Measurements from ENCODE around the gene ITM2A. TPM values are rescaled to one million over a fixed set of nuclear protein-coding genes. Genes with fewer than 3 reads are reported as not detected.

The ITM2A gene
- total and polyA plus RNA-seq, 2 donors (not counting 1 experiment from before 2014, with no cell fraction given): 14.9 to 16.3 TPM

DNA sequence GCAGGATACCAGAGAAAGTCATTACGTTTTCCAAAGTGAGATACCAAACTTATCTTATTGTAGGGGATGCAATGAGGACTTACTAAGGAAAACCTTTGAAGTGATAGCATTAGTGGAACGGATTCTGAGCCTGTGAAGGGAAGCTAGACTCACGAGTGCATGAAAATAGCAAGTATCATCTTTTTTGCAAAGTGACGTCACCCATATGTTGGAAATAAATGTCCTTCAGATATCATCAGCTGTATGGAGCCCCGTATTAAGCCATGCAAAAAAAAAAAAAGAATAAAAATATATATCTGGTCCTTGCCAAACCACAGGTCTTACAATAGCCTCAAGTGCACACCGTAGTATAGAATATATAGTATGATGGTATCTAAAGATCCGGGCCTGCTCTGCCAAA, 46.8 kb upstream of the ITM2A start:
- Mint-ChIP-seq H3K9me3 (ENCODE audit: insufficient read depth) (no peaks in the 10 kb centered on the region), H3K27ac (no peak overlapping the region), H3K4me3 (no peak overlapping the region), H3K4me1 (no peaks in the 10 kb centered on the region), H3K27me3 (no peaks in the 10 kb centered on the region)
- no peak for DNase-seq
- no peak for ATAC-seq (ENCODE audit: low read depth)
- Histone ChIP-seq H3K4me3 (ENCODE audit: control extremely low read depth in 1 of 5, extremely low read depth in 1 of 5, insufficient read depth in 1 of 5, low read depth in 2 of 5, low read length in 4 of 5) (no peak overlapping the region), H3K27me3 (replicated peaks in 1 of 4; ENCODE audit: control extremely low read depth in 1 of 4, control insufficient read depth in 3 of 4, insufficient read depth in 4 of 4, low read length in 3 of 4) (no peaks in the 10 kb centered on the region), H3K4me2 (replicated peaks; ENCODE audit: low read depth, low read length, poor library complexity, severe bottlenecking) (no peak overlapping the region), H3K9me3 (ENCODE audit: control extremely low read depth in 1 of 3, control insufficient read depth in 2 of 3, insufficient read depth in 1 of 3, low read length in 2 of 3) (no peaks in the 10 kb centered on the region), H3K27ac (ENCODE audit: low read length in 2 of 2) (no peak overlapping the region), H4K20me1 (ENCODE audit: control insufficient read depth, insufficient read depth, low read length, poor library complexity, severe bottlenecking) (no peaks in the 10 kb centered on the region), H2AFZ (ENCODE audit: insufficient read depth, low read depth, low read length, poor library complexity, severe bottlenecking) (no peak overlapping the region), H3K79me2 (ENCODE audit: control insufficient read depth, insufficient read depth, low read length) (no peaks in the 10 kb centered on the region), H3K9ac (ENCODE audit: low read length) (no peak overlapping the region), H3K4me1 (ENCODE audit: control insufficient read depth in 2 of 2, insufficient read depth in 2 of 2, low read length in 2 of 2) (no peaks in the 10 kb centered on the region), H3K36me3 (replicated peaks in 1 of 2; ENCODE audit: control extremely low read depth in 1 of 2, control insufficient read depth in 1 of 2, extremely low read depth in 1 of 2, insufficient read depth in 2 of 2, low read length in 1 of 2) (no peaks in the 10 kb centered on the region)
- ChIA-PET CTCF (interaction anchor here (0.8 to 3.7 kb wide), 3 partner anchors 47 to 858 kb away, joined by 3 to 16 read pairs (median 3); partner anchors contain the start of gene ITM2A), POLR2A (no interaction called here)
- TF ChIP-seq EZH2 (IDR thresholded peaks at IDR 0.05; ENCODE audit: borderline replicate concordance, insufficient read depth, low read depth, low read length, poor library complexity, severe bottlenecking) (no peak), CTCF (IDR thresholded peaks at IDR 0.05) (no peak)
- intact Hi-C loops (cut with micrococcal nuclease): loop anchor here (2.0 to 10.0 kb wide), 2 partner anchors 659 to 859 kb away; no protein-coding TSS in a partner anchor
- no CpG with 5 or more reads among the region's 7 CpGs for WGBS (ENCODE audit: insufficient coverage)

- no peaks in the 10 kb centered on the region for H3K4me1 ChIP-seq (ENCODE audit: control insufficient read depth in 2 of 2, insufficient read depth in 2 of 2, low read length in 2 of 2)
- ChIA-PET POLR2A (no interaction called here), CTCF (interaction anchor here (0.8 to 3.7 kb wide), 4 partner anchors 46 to 857 kb away, joined by 3 to 16 read pairs (median 3); partner anchors contain the start of gene ITM2A)
- H3K4me2 ChIP-seq (replicated peaks; ENCODE audit: low read depth, low read length, poor library complexity, severe bottlenecking): peak overlapping the region; percentile 23
- H3K4me3 ChIP-seq (ENCODE audit: control extremely low read depth in 1 of 5, extremely low read depth in 1 of 5, insufficient read depth in 1 of 5, low read depth in 2 of 5, low read length in 4 of 5): no peak overlapping the region
- no peaks in the 10 kb centered on the region for H3K36me3 ChIP-seq (replicated peaks in 1 of 2; ENCODE audit: control extremely low read depth in 1 of 2, control insufficient read depth in 1 of 2, extremely low read depth in 1 of 2, insufficient read depth in 2 of 2, low read length in 1 of 2)
- H3K9me3 ChIP-seq (ENCODE audit: control extremely low read depth in 1 of 3, control insufficient read depth in 2 of 3, insufficient read depth in 1 of 3, low read length in 2 of 3): no peaks in the 10 kb centered on the region
- no peaks in the 10 kb centered on the region for H3K27me3 Mint-ChIP-seq
- no peak overlapping the region for H2AFZ ChIP-seq (ENCODE audit: insufficient read depth, low read depth, low read length, poor library complexity, severe bottlenecking)
- no peak overlapping the region for H3K4me3 Mint-ChIP-seq
- H3K9ac ChIP-seq (ENCODE audit: low read length): no peak overlapping the region
- no peak for ATAC-seq (ENCODE audit: low read depth)
- no peaks in the 10 kb centered on the region for H3K27me3 ChIP-seq (replicated peaks in 1 of 4; ENCODE audit: control extremely low read depth in 1 of 4, control insufficient read depth in 3 of 4, insufficient read depth in 4 of 4, low read length in 3 of 4)
- no peaks in the 10 kb centered on the region for H4K20me1 ChIP-seq (ENCODE audit: control insufficient read depth, insufficient read depth, low read length, poor library complexity, severe bottlenecking)
- no peak overlapping the region for H3K27ac ChIP-seq (ENCODE audit: low read length in 2 of 2)
- TF ChIP-seq EZH2 (IDR thresholded peaks at IDR 0.05; ENCODE audit: borderline replicate concordance, insufficient read depth, low read depth, low read length, poor library complexity, severe bottlenecking) (no peak), CTCF (IDR thresholded peaks at IDR 0.05) (peak; percentile 47)
- H3K4me1 Mint-ChIP-seq: peaks cover under 1% of the 10 kb centered on the region
- no peaks in the 10 kb centered on the region for H3K9me3 Mint-ChIP-seq (ENCODE audit: insufficient read depth)
- no CpG with 5 or more reads among the region's 6 CpGs for WGBS (ENCODE audit: insufficient coverage)
- intact Hi-C loops (cut with micrococcal nuclease): loop anchor here (2.0 to 10.0 kb wide), 2 partner anchors 658 to 858 kb away; no protein-coding TSS in a partner anchor
- DNase-seq: peak; percentile 24
- no peak overlapping the region for H3K27ac Mint-ChIP-seq
- no peaks in the 10 kb centered on the region for H3K79me2 ChIP-seq (ENCODE audit: control insufficient read depth, insufficient read depth, low read length)
Measured at GRCh38 chrX:79412972-79413371, 45.8 kb upstream of the ITM2A start.
